Measurements from ENCODE around the gene C1QTNF1. TPM values are rescaled to one million over a fixed set of nuclear protein-coding genes. Genes with fewer than 3 reads are reported as not detected.
A peak's percentile ranks its signal among the peaks of the same experiment; 100 is the strongest.

Gene C1QTNF1
- total and polyA plus RNA-seq, 9 of the 15 experiments (the other 6 are each of a cell fraction or from before 2014, with no cell fraction given): 0.09 TPM; not detected in 8

- TF ChIP-seq, protein P1, sequence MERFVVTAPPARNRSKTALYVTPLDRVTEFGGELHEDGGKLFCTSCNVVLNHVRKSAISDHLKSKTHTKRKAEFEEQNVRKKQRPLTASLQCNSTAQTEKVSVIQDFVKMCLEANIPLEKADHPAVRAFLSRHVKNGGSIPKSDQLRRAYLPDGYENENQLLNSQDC (CRISPR knock-in tag; IDR thresholded peaks at IDR 0.05): no peak
- TF ChIP-seq ZNF584 (CRISPR knock-in tag; IDR thresholded peaks at IDR 0.05; ENCODE audit: low read depth) (no peak), ZNF3 (CRISPR knock-in tag; IDR thresholded peaks at IDR 0.05) (no peak), ZBTB7A (IDR thresholded peaks at IDR 0.05; ENCODE audit: borderline replicate concordance, control insufficient read depth, low read depth, low read length) (peak; percentile 96), ZNF408 (CRISPR knock-in tag; IDR thresholded peaks at IDR 0.05; ENCODE audit: low read depth) (no peak), ZNF695 (CRISPR knock-in tag; IDR thresholded peaks at IDR 0.05) (no peak), ZBTB8A (IDR thresholded peaks at IDR 0.05; ENCODE audit: partially characterized antibody) (no peak), NR2C1 (IDR thresholded peaks at IDR 0.05) (peak; percentile 45; the same call in 1 of the 2 replicates), NR2C1 (tag; IDR thresholded peaks at IDR 0.05) (peak; percentile 46; the same call in 1 of the 2 replicates), MXI1 (IDR thresholded peaks at IDR 0.05; ENCODE audit: low read depth, low read length) (no peak), IRF2 (CRISPR knock-in tag; IDR thresholded peaks at IDR 0.05) (no peak), SAP30 (IDR thresholded peaks at IDR 0.05; ENCODE audit: borderline replicate concordance, insufficient read depth, low read depth, low read length, poor library complexity, severe bottlenecking) (peak; percentile 70), HSF4 (CRISPR knock-in tag; IDR thresholded peaks at IDR 0.05; ENCODE audit: borderline replicate concordance) (no peak), ZNF655 (CRISPR knock-in tag; IDR thresholded peaks at IDR 0.05) (no peak), FOXM1 (IDR thresholded peaks at IDR 0.05; ENCODE audit: low read depth) (no peak), FOXM1 (CRISPR knock-in tag; IDR thresholded peaks at IDR 0.05; ENCODE audit: low read depth) (no peak), LCOR (CRISPR knock-in tag; IDR thresholded peaks at IDR 0.05) (0 out of 2 replicates have a peak, but pooled peaks have one; percentile 52), ZNF644 (tag; IDR thresholded peaks at IDR 0.05; ENCODE audit: low read depth) (no peak), GABPA (tag; conservative IDR thresholded peaks at IDR 0.05; ENCODE audit: low read depth) (peak; percentile 86), NFE2 (IDR thresholded peaks at IDR 0.05; ENCODE audit: low read depth) (no peak), CSDE1 (IDR thresholded peaks at IDR 0.05) (no peak), ZSCAN32 (CRISPR knock-in tag; IDR thresholded peaks at IDR 0.05) (no peak), NCOA1 (IDR thresholded peaks at IDR 0.05; ENCODE audit: low read depth) (no peak), ZNF175 (CRISPR knock-in tag; IDR thresholded peaks at IDR 0.05; ENCODE audit: low read depth) (no peak), KDM4B (IDR thresholded peaks at IDR 0.05; ENCODE audit: borderline replicate concordance in 2 of 2, low read depth in 1 of 2) (peak in 1 of 2 experiments; percentile 58; a peak in 1 of 4 replicates), CBX1 (IDR thresholded peaks at IDR 0.05; ENCODE audit: low read depth) (no peak)
- TF ChIP-seq, protein P2, sequence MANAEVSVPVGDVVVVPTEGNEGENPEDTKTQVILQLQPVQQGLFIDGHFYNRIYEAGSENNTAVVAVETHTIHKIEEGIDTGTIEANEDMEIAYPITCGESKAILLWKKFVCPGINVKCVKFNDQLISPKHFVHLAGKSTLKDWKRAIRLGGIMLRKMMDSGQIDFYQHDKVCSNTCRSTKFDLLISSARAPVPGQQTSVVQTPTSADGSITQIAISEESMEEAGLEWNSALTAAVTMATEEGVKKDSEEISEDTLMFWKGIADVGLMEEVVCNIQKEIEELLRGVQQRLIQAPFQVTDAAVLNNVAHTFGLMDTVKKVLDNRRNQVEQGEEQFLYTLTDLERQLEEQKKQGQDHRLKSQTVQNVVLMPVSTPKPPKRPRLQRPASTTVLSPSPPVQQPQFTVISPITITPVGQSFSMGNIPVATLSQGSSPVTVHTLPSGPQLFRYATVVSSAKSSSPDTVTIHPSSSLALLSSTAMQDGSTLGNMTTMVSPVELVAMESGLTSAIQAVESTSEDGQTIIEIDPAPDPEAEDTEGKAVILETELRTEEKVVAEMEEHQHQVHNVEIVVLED (CRISPR knock-in tag; IDR thresholded peaks at IDR 0.05): peak; percentile 73
Measured at GRCh38 chr17:79009397-79010303, 14.3 kb upstream of the C1QTNF1 start, which contains the start of gene CANT1 (continued).

Data from K562 (cell line).